SK-N-MC (cell line): ENCODE results near the gene JAKMIP1.

Experiments used
- EZH2 ChIP-seq: fragments of 200-600 bp; sonication (generic); IDR thresholded peaks from one replicate; pipeline ENCODE4 v1.6.1; 2017; ENCODE audit warnings: antibody characterized with exemption
- POLR2AphosphoS5 ChIP-seq: IDR thresholded peaks from 2 replicates; pipeline ENCODE4 v1.6.1; 2012; ENCODE audit warnings: mild to moderate bottlenecking, low read depth, low read length, borderline replicate concordance

GRCh38 chr4:6044276-6044675, 156.1 kb downstream of the JAKMIP1 start:
- TF ChIP-seq EZH2 (no peak), POLR2AphosphoS5 (no peak)
